ENCODE data around the gene RNF220. TPM values are rescaled to one million over a fixed set of nuclear protein-coding genes. Genes with fewer than 3 reads are reported as not detected.

RNF220 gene
- total and polyA plus RNA-seq, 2 of the 13 experiments (the other 11 are each of a cell fraction or from before 2014, with no cell fraction given): 48.2 to 72.1 TPM

DNA sequence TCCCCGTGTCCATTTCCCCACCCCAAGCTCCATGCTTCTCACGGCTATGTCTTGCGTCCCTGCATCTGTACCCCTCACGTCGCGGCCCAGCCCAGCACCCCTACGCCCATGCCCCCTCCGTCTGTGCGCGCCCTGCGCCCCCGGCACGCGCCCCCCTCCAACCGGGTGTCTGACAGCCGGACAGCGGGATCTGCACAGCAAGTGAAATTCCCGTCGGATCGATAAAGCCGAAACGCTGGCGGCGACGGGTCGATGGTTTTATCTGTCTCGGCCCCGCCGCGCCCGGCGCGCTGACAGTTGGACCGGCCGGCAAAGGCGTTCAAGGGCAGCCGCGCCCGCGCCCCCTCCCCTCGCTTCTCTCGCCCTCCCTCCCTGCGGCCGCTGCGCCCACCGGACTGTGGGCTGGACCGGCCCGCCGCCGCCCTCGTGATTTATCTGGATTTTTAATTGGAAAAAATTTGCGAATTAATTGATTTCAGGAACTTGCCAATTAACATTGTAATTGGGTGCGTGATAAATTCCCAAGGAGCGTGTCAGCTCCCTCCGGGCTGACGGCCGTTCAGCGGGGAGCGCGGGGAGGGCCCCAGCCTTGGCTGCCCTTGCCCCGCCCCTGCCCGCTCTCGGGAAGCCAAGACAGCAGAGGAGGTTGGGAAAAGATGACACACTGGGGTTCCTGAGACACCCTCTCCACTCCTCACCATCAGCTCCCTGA is 212.1 kb downstream of the RNF220 start (continued):
- TF ChIP-seq, protein P1, sequence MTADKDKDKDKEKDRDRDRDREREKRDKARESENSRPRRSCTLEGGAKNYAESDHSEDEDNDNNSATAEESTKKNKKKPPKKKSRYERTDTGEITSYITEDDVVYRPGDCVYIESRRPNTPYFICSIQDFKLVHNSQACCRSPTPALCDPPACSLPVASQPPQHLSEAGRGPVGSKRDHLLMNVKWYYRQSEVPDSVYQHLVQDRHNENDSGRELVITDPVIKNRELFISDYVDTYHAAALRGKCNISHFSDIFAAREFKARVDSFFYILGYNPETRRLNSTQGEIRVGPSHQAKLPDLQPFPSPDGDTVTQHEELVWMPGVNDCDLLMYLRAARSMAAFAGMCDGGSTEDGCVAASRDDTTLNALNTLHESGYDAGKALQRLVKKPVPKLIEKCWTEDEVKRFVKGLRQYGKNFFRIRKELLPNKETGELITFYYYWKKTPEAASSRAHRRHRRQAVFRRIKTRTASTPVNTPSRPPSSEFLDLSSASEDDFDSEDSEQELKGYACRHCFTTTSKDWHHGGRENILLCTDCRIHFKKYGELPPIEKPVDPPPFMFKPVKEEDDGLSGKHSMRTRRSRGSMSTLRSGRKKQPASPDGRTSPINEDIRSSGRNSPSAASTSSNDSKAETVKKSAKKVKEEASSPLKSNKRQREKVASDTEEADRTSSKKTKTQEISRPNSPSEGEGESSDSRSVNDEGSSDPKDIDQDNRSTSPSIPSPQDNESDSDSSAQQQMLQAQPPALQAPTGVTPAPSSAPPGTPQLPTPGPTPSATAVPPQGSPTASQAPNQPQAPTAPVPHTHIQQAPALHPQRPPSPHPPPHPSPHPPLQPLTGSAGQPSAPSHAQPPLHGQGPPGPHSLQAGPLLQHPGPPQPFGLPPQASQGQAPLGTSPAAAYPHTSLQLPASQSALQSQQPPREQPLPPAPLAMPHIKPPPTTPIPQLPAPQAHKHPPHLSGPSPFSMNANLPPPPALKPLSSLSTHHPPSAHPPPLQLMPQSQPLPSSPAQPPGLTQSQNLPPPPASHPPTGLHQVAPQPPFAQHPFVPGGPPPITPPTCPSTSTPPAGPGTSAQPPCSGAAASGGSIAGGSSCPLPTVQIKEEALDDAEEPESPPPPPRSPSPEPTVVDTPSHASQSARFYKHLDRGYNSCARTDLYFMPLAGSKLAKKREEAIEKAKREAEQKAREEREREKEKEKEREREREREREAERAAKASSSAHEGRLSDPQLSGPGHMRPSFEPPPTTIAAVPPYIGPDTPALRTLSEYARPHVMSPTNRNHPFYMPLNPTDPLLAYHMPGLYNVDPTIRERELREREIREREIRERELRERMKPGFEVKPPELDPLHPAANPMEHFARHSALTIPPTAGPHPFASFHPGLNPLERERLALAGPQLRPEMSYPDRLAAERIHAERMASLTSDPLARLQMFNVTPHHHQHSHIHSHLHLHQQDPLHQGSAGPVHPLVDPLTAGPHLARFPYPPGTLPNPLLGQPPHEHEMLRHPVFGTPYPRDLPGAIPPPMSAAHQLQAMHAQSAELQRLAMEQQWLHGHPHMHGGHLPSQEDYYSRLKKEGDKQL (CRISPR knock-in tag; IDR thresholded peaks at IDR 0.05; ENCODE audit: low read depth): no peak
- TF ChIP-seq ZMYM2 (CRISPR knock-in tag; IDR thresholded peaks at IDR 0.05): no peak
- TF ChIP-seq ZNF577 (CRISPR knock-in tag; IDR thresholded peaks at IDR 0.05; ENCODE audit: borderline replicate concordance, low read depth): no peak
- TF ChIP-seq, protein P2, sequence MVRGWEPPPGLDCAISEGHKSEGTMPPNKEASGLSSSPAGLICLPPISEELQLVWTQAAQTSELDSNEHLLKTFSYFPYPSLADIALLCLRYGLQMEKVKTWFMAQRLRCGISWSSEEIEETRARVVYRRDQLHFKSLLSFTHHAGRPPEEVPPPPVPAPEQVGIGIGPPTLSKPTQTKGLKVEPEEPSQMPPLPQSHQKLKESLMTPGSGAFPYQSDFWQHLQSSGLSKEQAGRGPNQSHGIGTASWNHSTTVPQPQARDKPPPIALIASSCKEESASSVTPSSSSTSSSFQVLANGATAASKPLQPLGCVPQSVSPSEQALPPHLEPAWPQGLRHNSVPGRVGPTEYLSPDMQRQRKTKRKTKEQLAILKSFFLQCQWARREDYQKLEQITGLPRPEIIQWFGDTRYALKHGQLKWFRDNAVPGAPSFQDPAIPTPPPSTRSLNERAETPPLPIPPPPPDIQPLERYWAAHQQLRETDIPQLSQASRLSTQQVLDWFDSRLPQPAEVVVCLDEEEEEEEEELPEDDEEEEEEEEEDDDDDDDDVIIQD (CRISPR knock-in tag; IDR thresholded peaks at IDR 0.05; ENCODE audit: low read depth): no peak
- TF ChIP-seq, protein P3, sequence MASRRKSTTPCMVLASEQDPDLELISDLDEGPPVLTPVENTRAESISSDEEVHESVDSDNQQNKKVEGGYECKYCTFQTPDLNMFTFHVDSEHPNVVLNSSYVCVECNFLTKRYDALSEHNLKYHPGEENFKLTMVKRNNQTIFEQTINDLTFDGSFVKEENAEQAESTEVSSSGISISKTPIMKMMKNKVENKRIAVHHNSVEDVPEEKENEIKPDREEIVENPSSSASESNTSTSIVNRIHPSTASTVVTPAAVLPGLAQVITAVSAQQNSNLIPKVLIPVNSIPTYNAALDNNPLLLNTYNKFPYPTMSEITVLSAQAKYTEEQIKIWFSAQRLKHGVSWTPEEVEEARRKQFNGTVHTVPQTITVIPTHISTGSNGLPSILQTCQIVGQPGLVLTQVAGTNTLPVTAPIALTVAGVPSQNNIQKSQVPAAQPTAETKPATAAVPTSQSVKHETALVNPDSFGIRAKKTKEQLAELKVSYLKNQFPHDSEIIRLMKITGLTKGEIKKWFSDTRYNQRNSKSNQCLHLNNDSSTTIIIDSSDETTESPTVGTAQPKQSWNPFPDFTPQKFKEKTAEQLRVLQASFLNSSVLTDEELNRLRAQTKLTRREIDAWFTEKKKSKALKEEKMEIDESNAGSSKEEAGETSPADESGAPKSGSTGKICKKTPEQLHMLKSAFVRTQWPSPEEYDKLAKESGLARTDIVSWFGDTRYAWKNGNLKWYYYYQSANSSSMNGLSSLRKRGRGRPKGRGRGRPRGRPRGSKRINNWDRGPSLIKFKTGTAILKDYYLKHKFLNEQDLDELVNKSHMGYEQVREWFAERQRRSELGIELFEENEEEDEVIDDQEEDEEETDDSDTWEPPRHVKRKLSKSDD (CRISPR knock-in tag; IDR thresholded peaks at IDR 0.05; ENCODE audit: low read depth): no peak
- peak; percentile 68; the same call in 1 of the 2 replicates for TF ChIP-seq ZNF746 (CRISPR knock-in tag; IDR thresholded peaks at IDR 0.05)
- TF ChIP-seq ZNF382 (CRISPR knock-in tag; IDR thresholded peaks at IDR 0.05; ENCODE audit: borderline replicate concordance): no peak
- TF ChIP-seq HOXD1 (CRISPR knock-in tag; IDR thresholded peaks at IDR 0.05): 0 out of 2 replicates have a peak, but pooled peaks have one; percentile 32
- no peak for TF ChIP-seq SIN3B (IDR thresholded peaks at IDR 0.05; ENCODE audit: low read length)
- TF ChIP-seq, protein P4, sequence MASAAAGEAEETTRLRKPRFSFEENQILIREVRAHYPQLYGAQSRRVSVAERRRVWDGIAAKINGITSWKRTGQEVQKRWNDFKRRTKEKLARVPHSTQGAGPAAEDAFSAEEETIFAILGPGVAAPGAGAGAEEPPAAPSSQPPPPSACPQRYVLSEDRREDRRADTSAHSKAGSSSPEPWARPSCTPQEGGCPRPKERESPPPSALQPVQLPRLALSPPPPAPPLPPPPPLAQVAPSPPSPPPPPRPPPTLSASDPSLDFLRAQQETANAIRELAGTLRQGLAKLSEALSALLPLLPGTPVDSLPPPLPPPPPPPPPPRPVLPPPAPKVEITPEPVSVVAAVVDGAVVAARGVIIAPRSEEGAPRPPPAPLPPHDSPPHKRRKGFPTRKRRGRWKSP (CRISPR knock-in tag; IDR thresholded peaks at IDR 0.05): no peak
- no peak for TF ChIP-seq ZNF333 (CRISPR knock-in tag; IDR thresholded peaks at IDR 0.05; ENCODE audit: borderline replicate concordance)
- TF ChIP-seq, protein P5, sequence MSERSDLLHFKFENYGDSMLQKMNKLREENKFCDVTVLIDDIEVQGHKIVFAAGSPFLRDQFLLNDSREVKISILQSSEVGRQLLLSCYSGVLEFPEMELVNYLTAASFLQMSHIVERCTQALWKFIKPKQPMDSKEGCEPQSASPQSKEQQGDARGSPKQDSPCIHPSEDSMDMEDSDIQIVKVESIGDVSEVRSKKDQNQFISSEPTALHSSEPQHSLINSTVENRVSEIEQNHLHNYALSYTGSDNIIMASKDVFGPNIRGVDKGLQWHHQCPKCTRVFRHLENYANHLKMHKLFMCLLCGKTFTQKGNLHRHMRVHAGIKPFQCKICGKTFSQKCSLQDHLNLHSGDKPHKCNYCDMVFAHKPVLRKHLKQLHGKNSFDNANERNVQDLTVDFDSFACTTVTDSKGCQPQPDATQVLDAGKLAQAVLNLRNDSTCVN (CRISPR knock-in tag; IDR thresholded peaks at IDR 0.05; ENCODE audit: borderline replicate concordance): no peak
- peak; percentile 52 for TF ChIP-seq ZMYM4 (CRISPR knock-in tag; IDR thresholded peaks at IDR 0.05)
- TF ChIP-seq MTF2 (CRISPR knock-in tag; IDR thresholded peaks at IDR 0.05; ENCODE audit: borderline replicate concordance): peak; percentile 86
- TF ChIP-seq SP4 (CRISPR knock-in tag; IDR thresholded peaks at IDR 0.05): no peak
- TF ChIP-seq, protein P6, sequence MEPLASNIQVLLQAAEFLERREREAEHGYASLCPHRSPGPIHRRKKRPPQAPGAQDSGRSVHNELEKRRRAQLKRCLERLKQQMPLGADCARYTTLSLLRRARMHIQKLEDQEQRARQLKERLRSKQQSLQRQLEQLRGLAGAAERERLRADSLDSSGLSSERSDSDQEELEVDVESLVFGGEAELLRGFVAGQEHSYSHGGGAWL (CRISPR knock-in tag; IDR thresholded peaks at IDR 0.05): no peak
